Activated T-cell treated with anti-CD3 and anti-CD28 coated beads for 48 hours (primary cell): ENCODE measurements around the gene SOX11.

Experiments
- DNase-seq: peaks from one replicate; pipeline ENCODE4 v3.0.0-alpha.2; 2020; ENCODE audit warnings: low read depth

SOX11 gene

DNA sequence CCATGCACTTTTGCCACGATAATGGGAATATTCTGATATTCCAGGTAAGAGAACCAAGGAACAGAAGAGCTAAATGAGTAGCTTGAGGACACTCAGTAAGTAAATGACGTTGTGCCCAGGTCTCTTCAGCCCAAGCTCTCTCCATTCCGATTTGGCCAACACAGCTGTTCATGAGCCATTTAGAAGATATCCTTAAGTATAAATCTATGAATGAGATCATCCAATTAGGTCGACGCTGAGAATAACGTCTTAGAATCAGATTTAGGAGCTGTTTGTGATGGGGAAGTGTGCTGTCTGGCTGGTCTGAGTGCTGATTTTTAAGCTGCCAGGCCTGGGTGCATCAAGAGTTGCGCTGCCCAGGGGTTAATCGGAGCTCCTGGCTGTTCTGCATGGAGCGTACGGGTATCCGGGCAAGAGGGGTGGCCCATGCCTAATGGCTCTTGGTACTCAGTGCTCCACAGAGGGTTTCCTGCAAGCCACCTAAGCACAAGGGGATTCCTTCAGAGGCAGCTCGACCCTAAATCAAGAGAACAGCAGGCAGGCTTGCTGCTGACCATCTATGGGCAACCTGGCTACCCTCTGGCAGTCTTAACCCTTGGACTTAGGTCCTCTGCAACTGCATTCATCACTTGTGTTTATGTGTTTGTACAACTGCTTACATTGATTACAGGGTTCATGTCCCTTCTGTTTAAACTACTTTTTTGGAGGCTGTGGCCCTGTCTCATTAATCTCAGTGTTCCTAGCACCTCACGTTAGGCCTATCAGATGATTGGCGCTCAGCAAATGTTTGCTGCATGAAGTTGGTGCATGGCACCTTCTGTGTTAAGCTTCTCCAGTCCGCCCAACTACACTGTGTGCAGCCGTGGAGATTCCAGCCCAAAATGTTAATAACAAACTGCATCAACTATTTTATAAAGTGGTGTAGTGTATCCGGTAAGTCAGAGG, 31.9 kb downstream of the SOX11 start:
- DNase-seq: no peak

DNA sequence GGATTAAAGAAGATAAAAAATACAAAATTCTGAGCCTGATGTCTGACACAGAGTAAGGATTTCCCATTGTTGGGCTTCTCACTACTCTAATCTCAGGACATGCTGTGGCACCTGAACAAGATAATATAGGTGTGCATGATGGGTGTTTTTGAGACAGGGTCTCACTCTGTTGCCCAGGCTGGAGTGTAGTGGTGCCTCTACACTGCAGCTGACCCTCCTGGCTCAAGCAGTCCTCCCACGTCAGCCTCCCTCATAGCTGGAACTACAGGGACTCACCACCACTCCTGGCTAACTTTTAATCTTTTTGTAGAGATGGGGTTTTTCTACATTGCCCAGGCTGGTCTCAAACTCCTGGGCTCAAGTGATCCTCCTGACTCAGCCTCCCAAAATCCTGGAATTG, 32.9 kb downstream of the SOX11 start:
- no peak for DNase-seq

DNA sequence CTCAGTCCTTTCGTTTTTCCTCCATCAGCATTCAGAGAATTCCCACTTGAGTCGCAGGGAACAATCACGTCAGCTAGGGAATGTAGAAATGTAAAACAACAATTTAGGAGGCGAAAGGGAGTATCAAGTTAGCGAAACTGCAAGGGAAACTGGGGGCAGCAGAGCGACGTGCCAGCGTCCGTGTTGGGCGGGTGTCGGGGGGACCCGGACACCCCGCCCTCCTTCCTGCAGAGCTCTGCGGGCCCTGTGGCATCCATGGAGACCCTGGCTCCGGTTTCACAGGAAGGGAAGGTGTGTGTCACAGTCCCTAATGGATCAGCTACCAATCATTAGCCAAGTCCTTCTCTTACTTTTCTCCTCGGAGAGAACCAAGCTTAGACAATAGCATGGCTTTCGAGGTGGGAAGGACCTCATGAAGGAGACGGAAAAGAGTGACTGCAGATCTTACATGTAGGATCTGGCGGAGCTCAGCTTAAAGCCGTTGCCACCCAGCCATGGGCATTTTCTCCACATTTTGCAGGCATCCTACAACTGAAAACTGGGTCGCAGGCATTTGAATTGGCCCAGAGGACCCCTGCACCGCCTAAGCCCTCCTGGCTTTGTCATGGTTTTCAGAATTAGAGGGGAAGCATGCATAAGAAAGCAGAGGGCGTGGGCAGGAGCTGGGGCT, 33.7 kb downstream of the SOX11 start:
- no peak for DNase-seq

DNA sequence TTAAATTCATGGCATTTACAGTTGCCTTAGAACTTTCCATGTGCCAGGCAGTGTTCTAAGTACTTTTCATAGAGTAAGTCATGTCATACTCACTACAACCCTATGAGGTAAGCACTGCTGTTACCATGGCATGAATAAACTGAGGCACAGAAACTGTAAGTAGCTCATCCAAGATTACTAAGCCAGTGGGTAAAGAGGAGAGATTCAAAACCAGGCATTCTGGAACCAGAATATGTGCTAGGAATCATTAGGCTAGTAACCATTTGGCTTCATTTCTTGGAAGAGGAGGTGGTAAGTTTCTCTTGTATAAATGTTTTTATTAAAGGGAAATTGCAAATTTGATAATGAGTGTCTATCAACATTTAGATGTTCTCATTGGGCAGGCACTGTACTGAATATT, 35.1 kb downstream of the SOX11 start:
- no peak for DNase-seq

DNA sequence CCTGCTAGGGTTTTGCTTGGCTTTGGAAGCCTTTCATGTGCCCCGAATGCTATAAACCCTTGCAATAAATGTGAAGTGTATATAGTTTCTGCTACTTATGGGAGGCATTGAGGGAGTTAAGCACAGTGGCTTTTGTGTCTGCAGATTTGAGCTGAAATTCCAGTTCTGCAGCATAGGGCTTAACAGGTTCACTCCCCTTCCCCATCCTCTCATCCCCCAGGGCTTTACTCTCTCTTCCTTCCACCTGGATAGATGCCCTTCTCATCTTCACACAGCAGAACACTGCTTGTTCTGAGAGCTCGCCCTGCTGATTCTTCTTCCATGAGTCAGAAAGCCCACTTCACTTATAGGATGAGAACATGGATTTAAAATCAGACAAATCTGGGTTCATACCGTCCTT, 37.2 kb downstream of the SOX11 start:
- no peak for DNase-seq

DNA sequence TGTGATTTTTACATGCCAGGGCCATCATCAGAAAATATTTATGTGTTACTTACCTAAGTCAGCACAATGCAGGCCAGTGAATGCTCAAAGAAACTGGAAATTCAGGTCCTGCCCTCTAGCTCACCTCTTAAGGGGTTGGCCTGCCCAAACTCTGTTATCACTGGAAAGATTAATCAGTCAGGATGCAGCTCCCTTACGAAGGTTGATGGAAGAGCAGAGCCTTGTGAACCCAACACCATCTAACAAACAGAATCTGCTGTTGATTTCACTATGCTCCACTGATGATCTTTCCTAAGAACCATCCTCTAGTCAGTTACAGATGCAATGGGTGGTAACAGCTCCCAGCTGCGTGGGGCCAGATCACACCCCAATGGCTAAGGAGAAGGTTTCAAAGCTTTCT, 38.2 kb downstream of the SOX11 start:
- no peak for DNase-seq

DNA sequence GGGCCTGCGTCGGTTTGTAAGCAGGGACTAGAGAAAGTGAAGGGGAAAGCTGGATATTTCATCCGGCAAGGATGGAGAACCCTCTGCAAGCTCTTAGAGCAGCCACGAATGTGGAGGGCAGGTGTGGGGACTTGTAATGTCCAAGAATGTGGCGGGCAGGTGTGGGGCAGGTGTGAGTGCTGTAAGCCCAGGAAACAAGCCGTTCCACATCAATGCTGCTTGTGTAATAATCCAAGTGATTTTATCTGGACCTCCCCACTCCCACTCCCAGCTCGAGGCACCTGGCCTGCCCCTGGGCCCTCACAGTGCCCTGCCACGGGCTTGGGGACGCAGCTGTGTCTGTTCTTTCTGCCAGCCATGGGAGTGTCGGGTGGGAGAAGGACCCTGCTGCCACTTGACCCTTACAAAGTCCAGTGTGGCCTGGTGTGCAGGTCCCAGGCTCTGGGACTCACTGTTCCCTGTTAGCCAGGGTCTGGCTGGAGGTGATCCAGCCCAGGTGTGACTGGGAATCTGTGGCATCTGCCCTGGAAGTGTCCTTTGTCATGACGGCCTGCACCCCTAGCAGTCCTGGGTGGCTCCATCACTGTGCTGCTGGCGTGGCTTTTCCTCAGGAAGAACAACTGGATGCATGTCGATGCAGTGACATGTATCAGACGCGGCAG, 42.8 kb downstream of the SOX11 start:
- no peak for DNase-seq

DNA sequence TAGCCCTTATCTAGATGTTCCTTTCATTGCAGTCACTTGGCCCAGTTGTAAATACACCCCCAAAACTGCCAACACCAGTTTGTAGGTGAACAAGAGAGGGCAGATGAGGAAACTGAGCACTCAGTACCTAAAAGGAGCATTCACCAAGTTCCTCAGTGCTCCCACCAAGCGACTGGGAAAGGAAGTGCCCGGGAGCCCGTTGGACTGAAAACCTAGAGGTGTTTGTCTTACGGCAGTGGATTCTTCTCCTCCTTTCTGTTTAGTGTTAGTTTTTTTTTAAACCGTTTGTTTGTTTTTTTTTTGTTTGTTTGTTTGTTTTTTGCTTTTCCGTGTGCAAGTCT, 43.3 kb downstream of the SOX11 start:
- no peak for DNase-seq

DNA sequence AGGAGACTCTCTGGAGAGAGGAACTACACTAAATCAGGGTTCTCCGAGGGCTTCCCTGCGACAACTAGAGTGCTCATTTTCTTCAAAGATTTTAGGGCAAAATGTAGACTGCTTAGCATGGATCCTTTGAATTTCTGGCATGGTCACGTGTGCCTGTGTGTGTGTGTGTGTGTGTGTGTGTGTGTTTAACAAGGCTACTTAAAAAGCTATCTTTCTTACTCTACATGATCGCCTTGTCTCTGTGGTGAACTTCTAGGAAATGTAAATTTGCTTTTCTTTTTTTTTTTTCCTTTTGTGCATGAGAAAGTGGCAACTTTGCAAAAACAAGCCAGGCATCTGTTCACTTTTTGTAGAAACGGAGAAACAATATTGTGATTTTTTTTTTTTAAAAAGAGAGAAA, 43.9 kb downstream of the SOX11 start:
- DNase-seq: no peak

DNA sequence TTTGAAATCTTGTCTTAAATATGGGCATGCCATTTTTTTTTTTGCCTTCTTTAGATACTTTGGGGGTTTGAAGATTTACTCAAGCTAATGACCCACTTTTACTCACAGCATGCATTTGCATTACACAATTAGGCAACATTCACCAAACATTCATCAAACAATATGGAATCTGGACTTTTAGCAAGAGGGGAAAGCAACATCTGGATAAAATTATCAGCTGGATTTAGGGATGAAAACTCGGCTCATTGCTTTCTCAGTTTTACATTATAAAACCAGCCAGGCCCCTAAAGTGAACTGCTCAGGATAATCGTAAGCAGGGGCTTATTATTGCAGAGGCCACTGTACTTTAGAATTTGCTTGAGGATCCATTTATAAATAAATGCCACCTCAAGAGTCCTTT, 44.7 kb downstream of the SOX11 start:
- no peak for DNase-seq

DNA sequence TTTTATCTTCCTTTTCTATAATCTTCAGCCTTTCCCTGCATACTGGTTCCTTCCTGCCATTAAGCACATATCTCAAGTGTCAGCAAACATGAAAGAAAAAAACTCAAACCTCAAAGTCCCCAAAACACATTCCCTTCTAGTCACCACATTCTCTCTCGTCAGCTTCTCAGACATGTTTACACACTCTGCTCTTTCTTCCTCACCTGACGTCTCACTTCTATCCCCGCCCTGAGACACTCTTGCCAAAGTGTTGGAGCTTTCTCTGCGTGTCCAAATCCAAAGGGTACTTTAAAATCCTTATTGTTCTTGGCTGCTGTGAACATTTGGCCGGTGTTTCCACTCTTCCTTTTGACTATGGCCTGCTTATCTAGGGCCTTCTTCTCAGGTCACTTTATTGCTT, 47.9 kb downstream of the SOX11 start:
- no peak for DNase-seq

DNA sequence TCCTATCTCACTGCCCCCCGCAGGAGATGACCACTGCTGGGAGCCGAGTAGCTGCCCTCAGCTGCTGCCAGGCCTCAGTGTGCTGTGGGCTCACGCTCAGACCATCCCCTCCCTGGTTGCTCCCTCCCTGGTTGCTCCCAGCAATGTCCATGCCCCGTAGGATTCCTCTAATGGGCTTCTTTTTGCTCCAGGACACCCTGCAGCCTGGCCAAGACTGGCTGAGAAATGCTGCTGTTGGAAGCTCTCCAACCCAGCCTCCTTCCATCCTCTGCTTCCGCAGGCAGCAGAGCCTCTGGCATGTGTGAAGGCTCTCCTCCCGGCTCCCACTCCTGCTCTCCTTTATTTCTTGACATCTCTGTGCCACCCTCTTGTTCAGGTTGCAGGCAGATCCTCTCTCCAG, 48.6 kb downstream of the SOX11 start:
- DNase-seq: no peak

DNA sequence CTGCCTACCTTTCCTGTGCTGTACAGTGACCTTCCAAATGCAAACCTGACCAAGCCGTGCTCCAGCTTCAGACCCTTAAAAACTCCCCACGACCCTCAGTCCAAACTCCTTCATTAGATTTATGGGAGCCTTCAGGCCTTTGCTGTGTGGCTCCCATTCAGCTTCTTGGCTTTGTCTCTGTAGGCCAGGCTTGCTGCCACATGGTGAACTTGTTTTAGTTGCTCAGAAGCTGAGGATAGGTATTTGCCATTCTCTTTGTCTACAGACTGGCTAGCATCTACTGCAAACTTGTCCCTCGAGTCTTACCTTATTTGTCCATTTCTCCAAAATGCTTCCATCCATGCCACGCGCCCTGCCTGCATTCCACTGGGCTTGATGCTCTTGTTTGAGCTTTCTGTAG, 49.1 kb downstream of the SOX11 start:
- DNase-seq: no peak

DNA sequence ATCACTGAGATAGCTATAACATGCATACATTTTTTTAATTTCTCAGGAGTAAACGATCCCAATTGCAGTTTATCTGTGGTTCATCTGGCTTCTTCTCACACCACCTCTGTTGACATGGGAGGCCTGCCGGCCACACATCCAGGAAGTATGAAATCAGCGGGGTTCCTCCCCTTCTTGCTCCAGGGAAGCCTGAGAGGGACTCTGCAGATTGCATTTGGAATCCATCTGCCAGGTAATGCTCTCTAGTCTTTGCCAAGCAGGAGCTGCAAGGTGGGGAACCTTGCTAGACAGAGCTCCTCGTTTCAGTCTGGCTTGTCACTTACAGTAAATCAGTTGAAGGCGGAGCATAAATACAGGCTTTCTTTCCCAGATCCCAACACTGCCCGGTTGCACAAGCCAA, 49.9 kb downstream of the SOX11 start:
- no peak for DNase-seq

DNA sequence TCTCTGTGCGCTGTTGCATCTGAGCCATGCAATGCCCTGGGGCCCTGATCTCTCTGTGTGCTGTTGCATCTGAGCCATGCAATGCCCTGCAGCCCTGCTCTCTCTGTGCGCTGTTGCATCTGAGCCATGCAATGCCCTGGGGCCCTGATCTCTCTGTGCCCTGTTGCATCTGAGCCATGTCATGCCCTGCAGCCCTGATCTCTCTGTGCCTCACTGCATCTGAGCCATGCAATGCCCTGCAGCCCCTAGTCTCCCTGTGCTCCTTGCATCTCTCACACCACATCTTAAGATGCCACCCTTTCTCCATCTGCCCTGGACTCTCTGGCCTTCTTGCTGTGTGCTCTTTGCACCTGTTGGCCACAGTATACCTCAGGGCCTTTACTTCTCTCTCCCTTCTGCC, 56.2 kb downstream of the SOX11 start:
- DNase-seq: no peak

DNA sequence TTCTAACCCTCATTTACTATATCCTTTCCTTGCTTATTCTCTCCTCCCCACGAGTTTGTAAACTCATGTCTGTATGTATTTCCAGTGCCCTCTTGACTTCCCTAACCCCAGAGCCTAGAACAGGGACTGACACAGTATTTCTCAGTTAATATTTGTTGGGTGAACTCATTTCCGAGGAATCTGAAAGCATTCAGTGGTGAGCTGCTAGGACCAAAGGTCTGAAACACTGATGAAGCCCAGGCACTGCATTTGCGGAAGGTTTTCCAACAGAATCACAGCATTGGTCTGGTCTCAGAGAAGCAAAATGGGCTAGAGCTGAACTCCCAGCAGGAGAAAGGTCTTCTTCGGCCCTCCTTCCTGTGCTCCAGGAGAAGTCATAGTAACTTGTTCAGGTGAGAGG, 56.8 kb downstream of the SOX11 start:
- no peak for DNase-seq

DNA sequence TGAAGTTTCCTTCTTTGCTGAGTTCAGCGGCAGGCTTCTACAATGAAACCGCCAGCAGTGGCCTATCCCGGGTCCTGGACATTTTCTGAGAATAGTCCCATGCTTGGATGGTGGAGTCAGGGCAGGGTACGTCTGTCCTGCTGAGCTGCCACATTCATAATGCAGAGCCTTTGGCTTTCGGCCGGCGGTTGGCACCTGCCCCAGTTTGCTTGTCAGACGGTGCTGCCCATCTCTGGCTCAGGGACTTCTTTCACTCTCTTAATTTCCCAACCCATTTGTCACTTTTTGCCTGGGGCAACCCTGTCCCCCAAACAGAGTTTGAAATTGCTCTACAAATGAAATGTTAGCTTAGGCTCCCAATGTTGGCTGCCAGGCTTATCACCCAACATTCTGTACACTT, 57.2 kb downstream of the SOX11 start:
- no peak for DNase-seq
